HG03442 (cell line): ENCODE measurements around the gene SCMH1.

Experiments used
- ATAC-seq: cut with Tn5 transposase; IDR thresholded peaks from one replicate; pipeline ENCODE4 v1.9.1; 2021; ENCODE audit warnings: mild to moderate bottlenecking, moderate library complexity; ENCODE audit not compliant: unreplicated experiment

Gene SCMH1

DNA sequence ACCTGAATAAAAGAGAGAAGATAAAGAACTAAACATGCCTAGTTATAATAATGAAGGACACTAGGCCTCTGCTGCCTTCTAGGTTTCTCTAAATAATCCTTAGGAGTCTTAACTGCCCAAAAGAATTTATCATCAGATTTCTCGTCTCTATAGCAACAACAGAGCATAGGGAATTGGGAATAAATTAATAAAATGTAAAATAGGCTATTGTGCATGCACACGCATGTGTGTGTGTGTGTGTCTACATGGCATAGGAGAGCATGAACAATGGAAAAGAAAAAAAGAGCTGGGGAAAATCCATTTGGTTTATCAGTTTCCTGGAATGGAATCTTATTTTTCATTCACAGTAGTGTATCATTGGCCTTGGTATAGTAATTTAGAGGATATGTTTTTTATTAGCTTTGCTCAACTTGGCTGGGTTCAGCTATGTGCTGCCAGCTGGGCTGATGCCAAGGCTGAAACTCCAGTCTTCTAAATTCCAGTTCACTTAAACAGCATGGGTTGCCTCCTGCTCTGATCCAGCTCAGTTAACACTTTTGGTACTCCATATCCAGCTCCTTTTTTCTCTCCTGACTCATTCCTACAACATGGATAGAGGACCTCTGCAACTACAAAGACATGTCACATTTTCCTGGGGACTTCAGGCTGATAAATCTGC is 140.0 kb downstream of the SCMH1 start:
- ATAC-seq: no peak

GRCh38 chr1:41101076-41101475 is 141.0 kb downstream of the SCMH1 start:
- no peak for ATAC-seq

DNA sequence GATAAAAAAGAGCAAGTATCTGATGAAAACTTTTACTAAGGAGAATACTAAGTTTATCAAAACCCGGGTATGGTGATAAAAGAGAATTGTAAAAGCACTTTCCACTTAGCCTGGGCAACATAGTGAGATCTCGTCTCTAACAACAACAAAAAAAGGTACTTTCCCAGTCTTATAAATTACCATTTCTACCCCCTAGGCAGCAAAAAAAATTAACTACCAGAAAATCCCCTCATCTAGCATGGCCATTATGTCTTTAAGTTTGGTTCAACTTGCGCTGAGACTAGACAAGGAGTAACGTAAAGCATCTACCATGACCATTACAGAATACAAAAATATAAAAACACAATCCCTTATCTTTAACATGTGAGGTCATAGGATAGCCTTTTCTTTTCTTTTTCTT is 141.9 kb downstream of the SCMH1 start:
- ATAC-seq: no peak

DNA sequence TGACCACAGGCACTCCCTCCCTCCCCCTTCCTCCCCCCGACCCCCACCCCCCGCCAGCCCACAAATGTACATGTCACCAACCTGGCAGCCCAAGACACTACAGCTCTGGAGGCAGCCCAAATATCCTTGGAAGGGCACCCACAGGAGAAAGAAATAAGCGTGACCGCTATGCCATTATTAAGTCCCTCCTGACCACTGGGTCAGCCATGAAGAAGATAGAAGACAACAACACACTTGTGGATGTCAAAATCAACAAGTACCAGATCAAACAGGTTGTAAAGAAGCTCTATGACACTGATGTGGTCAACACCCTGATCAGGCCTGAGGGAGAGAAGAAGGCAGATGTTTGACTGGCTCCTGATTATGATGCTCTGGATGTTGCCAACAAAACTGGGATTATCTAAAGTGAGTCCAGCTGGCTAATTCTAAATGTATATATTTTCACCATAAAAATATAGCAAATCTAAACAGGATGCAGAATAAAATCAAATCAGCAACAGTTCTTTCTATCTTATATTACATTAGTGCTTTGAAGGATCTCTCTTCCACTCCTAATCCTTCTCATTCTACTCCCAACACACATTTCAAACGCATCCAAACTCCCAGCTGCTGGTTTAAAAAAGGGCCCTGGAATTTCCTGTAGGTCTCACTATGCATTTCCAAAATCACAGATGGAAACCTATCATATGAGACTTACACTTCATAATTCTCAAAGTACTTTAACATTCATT is 143.2 kb downstream of the SCMH1 start:
- ATAC-seq: no peak

DNA sequence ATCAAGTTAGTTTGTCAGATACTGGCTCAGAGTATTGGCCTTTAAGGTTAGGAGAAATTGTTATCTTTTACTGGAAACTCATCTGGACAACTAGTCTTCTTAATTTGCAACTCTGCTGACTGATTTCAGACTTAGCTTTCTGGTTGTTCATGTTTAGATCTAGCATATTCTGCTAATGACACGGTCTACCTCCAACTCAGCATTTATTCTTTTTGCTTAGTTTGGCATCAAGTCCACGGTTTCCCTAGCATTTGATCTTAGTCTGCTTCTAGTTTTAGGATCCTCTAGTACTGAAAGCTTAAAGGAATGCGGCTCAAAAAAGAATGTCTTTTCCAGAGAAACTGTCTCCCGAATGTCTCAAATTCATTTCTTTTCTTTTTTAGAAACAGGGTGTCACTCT is 145.0 kb downstream of the SCMH1 start:
- ATAC-seq: no peak

DNA sequence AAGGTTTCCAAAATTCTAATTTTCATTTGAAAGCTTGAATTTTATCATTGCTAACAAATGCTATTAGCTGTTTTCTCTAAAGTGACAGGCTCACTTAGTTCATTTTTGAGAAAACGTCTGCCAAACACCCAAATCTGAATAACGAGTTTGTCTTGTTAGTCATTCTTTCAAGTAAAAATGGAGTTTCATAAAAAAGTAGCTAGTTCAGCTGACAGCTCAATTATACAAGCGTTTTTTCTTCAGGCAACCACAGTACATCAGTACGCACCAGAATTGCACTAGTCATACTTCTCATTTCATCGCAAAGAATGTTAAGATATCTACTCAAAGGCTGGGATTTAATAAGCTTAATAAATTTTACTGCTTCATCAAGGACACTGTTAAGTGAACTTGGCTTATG is 148.3 kb downstream of the SCMH1 start:
- ATAC-seq: no peak

- ATAC-seq: no peak
These were observed 155.2 kb downstream of the SCMH1 start for GRCh38 chr1:41086921-41087320.

- no peak for ATAC-seq
These were observed 163.5 kb downstream of the SCMH1 start for GRCh38 chr1:41078616-41079015.

GRCh38 chr1:41078193-41078592 is 163.9 kb downstream of the SCMH1 start:
- no peak for ATAC-seq

DNA sequence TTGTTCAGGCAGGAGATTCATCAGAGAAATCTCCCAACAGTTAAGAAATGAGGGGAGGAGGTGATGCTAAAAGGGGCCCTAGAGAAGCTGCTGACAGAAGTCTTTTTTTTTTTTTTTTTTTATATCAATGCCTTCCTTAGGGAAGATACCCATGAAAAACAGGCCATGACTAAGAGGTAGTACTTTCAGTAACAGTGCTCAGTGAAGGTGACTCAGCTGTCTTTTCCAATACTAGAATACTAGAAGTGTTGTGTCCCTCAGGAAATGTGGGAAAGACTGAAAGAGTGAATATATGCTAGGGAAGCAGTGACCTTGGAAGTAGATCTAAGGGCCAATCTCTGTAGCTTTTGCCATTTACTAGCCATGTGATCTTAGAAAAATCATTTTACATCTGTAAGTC is 168.1 kb downstream of the SCMH1 start:
- no peak for ATAC-seq

DNA sequence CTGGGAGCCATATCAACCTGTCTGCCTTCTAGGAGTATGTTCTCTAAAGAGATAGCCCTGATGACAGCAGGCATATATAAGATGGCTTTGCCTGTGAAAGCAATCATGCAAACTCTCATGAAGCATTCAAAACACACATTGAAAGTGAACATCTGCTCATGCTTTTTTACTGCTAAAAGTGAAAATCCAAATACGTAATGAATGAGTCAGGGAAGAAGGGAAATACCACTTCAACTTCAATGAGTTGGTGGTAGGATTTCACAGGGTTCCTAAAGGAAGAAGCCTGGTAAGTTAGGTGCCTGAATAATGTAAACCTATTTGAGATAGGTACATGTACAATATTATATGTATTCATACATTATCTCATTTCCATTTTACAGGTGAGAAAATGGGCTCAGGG is 170.1 kb downstream of the SCMH1 start:
- ATAC-seq: no peak

- no peak for ATAC-seq
These were observed 185.2 kb downstream of the SCMH1 start for GRCh38 chr1:41056907-41057306.

GRCh38 chr1:41053316-41053715 is 188.8 kb downstream of the SCMH1 start:
- ATAC-seq: no peak

GRCh38 chr1:41051022-41051421 is 191.1 kb downstream of the SCMH1 start:
- ATAC-seq: no peak

DNA sequence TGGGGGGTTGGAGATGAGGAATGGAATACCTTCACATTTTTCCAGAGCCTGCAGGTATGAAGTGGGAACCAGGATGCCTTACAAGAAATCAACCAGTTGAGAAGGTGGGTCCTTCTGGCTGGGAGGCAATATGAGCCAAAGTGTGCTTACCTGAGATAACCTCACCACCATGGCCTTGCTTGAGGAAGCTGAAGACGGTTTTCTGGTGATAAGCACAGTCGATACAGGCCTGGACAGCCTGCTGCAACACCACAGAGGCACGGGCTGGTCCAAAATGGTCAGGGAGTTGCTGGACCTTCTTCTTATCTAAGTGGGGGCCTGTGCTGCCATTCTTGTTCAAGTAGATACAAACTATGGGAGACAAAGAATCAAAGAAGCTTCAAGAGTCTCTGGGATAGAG is 193.6 kb downstream of the SCMH1 start:
- no peak for ATAC-seq

GRCh38 chr1:41046347-41046775 is 195.7 kb downstream of the SCMH1 start:
- ATAC-seq: no peak

GRCh38 chr1:41045740-41046139 is 196.4 kb downstream of the SCMH1 start:
- ATAC-seq: no peak

- no peak for ATAC-seq
These were observed 197.9 kb downstream of the SCMH1 start for GRCh38 chr1:41044187-41044586.

- ATAC-seq: no peak
These were observed 200.4 kb downstream of the SCMH1 start for GRCh38 chr1:41041614-41042270.

- no peak for ATAC-seq
These were observed 204.0 kb downstream of the SCMH1 start for GRCh38 chr1:41038110-41038509.

- no peak for ATAC-seq
These were observed 204.8 kb downstream of the SCMH1 start for GRCh38 chr1:41037116-41037903.
